GM19035 (cell line): ENCODE results near the gene KCNJ12.
"Not testable (repeated sequence)": the region's sequence is repeated elsewhere in the genome, so short reads cannot be mapped to it uniquely, and the experiment has no call there.

Experiments used
- ATAC-seq: cut with Tn5 transposase; IDR thresholded peaks from one replicate; pipeline ENCODE4 v1.9.1; 2021; ENCODE audit not compliant: unreplicated experiment

KCNJ12 gene

GRCh38 chr17:21418446-21419298 lies 42.5 kb downstream of the KCNJ12 start:
- no peak for ATAC-seq

- ATAC-seq = no peak
Measured at GRCh38 chr17:21419299-21420239, 43.4 kb downstream of the KCNJ12 start.

- ATAC-seq = not testable (repeated sequence)
Measured at GRCh38 chr17:21420503-21421090, 44.4 kb downstream of the KCNJ12 start.

- ATAC-seq = not testable (repeated sequence)
Measured at GRCh38 chr17:21421421-21422310, 45.5 kb downstream of the KCNJ12 start.

- ATAC-seq = not testable (repeated sequence)
Measured at GRCh38 chr17:21422311-21423189, 46.4 kb downstream of the KCNJ12 start.

GRCh38 chr17:21423190-21423493 lies 47.0 kb downstream of the KCNJ12 start:
- not testable (repeated sequence) for ATAC-seq

GRCh38 chr17:21424697-21425096 lies 48.5 kb downstream of the KCNJ12 start:
- ATAC-seq = not testable (repeated sequence)

- ATAC-seq = no peak
Measured at GRCh38 chr17:21425321-21425720, 49.2 kb downstream of the KCNJ12 start.

- no peak for ATAC-seq
Measured at GRCh38 chr17:21425736-21426135, 49.6 kb downstream of the KCNJ12 start.

GRCh38 chr17:21426246-21426645 lies 50.1 kb downstream of the KCNJ12 start:
- ATAC-seq = not testable (repeated sequence)

- ATAC-seq = not testable (repeated sequence)
Measured at GRCh38 chr17:21426876-21427275, 50.7 kb downstream of the KCNJ12 start.

- ATAC-seq = not testable (repeated sequence)
Measured at GRCh38 chr17:21427727-21428126, 51.6 kb downstream of the KCNJ12 start.

- ATAC-seq = not testable (repeated sequence)
Measured at GRCh38 chr17:21428752-21429424, 52.7 kb downstream of the KCNJ12 start.

- ATAC-seq = not testable (repeated sequence)
Measured at GRCh38 chr17:21429921-21430628, 53.9 kb downstream of the KCNJ12 start.

- ATAC-seq = not testable (repeated sequence)
Measured at GRCh38 chr17:21433971-21434370, 57.8 kb downstream of the KCNJ12 start.

GRCh38 chr17:21434976-21435375 lies 58.8 kb downstream of the KCNJ12 start:
- ATAC-seq = not testable (repeated sequence)

GRCh38 chr17:21436481-21436880 lies 60.3 kb downstream of the KCNJ12 start:
- ATAC-seq = not testable (repeated sequence)
